HL-60 (cell line): ENCODE measurements around the gene ZNF416.

Experiments
- DNase-seq, 2 experiments: peaks; one replicate each; pipeline ENCODE4 v3.0.0-alpha.2; 2010 to 2020; ENCODE audit warnings: low read depth in 1 of 2, low spot score in 1 of 2
- H3K27ac ChIP-seq: fragments of 250-450 bp; sonication (Bioruptor Pico); replicated peaks from 2 replicates; pipeline ENCODE4 v1.5.1; 2020; ENCODE audit warnings: mild to moderate bottlenecking, moderate library complexity
- H3K27me3 ChIP-seq: fragments of 250-450 bp; sonication (Bioruptor Pico); 2 replicates; pipeline ENCODE4 v1.5.1; 2021; ENCODE audit warnings: mild to moderate bottlenecking, moderate library complexity; ENCODE audit not compliant: insufficient read depth, poor library complexity, severe bottlenecking
- H3K4me3 ChIP-seq: replicated peaks from 2 replicates; pipeline ENCODE4 v1.5.1; 2011; ENCODE audit warnings: mild to moderate bottlenecking, control low read depth, low read length; ENCODE audit not compliant: insufficient read depth
- GABPA ChIP-seq: IDR thresholded peaks from 2 replicates; pipeline ENCODE4 v1.6.1; 2012; ENCODE audit warnings: low read depth
- POLR2AphosphoS5 ChIP-seq: IDR thresholded peaks from 2 replicates; pipeline ENCODE4 v1.6.1; 2012; ENCODE audit warnings: low read depth
- SPI1 ChIP-seq: IDR thresholded peaks from 2 replicates; pipeline ENCODE4 v1.6.1; 2012; ENCODE audit warnings: low read depth, mild to moderate bottlenecking, borderline replicate concordance
- TF ChIP-seq, protein P1 (sequence below): IDR thresholded peaks from 2 replicates; pipeline ENCODE4 v1.6.1; 2012; ENCODE audit warnings: low read depth; ENCODE audit not compliant: insufficient replicate concordance
- TF ChIP-seq, protein P2 (sequence below): IDR thresholded peaks from one replicate; pipeline ENCODE4 v1.5.1; 2011; ENCODE audit warnings: low read length, control low read depth, inconsistent platforms; ENCODE audit not compliant: insufficient read depth

The ZNF416 gene

DNA sequence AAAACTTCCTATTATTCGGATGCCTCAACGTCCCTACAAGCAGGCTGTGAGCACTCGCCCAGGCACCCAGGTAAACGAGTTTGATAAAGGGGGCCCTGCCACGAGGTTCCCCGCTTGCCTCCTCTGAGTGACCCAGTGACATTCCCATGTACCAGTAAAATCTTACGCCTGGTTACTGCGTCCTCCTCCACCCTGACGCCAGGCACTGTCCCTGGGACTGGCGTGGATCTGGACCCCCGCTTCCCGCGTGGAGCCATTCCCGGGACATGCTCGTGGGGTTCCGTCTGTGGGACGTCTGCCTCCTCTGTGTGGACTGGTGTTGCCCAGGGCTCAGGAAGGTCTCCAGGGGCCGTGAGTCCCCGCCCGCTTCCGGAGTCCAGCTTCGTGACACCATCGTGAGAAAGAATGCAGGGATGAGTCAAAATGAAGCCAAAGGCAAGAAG lies 18.6 kb downstream of the ZNF416 start:
- Histone ChIP-seq H3K4me3 (peak overlapping the region; percentile 99), H3K27ac (peak overlapping the region; percentile 86), H3K27me3 (no peaks in the 10 kb centered on the region)
- DNase-seq, result no peak
- TF ChIP-seq, protein P1, sequence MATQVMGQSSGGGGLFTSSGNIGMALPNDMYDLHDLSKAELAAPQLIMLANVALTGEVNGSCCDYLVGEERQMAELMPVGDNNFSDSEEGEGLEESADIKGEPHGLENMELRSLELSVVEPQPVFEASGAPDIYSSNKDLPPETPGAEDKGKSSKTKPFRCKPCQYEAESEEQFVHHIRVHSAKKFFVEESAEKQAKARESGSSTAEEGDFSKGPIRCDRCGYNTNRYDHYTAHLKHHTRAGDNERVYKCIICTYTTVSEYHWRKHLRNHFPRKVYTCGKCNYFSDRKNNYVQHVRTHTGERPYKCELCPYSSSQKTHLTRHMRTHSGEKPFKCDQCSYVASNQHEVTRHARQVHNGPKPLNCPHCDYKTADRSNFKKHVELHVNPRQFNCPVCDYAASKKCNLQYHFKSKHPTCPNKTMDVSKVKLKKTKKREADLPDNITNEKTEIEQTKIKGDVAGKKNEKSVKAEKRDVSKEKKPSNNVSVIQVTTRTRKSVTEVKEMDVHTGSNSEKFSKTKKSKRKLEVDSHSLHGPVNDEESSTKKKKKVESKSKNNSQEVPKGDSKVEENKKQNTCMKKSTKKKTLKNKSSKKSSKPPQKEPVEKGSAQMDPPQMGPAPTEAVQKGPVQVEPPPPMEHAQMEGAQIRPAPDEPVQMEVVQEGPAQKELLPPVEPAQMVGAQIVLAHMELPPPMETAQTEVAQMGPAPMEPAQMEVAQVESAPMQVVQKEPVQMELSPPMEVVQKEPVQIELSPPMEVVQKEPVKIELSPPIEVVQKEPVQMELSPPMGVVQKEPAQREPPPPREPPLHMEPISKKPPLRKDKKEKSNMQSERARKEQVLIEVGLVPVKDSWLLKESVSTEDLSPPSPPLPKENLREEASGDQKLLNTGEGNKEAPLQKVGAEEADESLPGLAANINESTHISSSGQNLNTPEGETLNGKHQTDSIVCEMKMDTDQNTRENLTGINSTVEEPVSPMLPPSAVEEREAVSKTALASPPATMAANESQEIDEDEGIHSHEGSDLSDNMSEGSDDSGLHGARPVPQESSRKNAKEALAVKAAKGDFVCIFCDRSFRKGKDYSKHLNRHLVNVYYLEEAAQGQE, result no peak
- TF ChIP-seq SPI1, result no peak
- TF ChIP-seq POLR2AphosphoS5, result no peak
- TF ChIP-seq, protein P2, sequence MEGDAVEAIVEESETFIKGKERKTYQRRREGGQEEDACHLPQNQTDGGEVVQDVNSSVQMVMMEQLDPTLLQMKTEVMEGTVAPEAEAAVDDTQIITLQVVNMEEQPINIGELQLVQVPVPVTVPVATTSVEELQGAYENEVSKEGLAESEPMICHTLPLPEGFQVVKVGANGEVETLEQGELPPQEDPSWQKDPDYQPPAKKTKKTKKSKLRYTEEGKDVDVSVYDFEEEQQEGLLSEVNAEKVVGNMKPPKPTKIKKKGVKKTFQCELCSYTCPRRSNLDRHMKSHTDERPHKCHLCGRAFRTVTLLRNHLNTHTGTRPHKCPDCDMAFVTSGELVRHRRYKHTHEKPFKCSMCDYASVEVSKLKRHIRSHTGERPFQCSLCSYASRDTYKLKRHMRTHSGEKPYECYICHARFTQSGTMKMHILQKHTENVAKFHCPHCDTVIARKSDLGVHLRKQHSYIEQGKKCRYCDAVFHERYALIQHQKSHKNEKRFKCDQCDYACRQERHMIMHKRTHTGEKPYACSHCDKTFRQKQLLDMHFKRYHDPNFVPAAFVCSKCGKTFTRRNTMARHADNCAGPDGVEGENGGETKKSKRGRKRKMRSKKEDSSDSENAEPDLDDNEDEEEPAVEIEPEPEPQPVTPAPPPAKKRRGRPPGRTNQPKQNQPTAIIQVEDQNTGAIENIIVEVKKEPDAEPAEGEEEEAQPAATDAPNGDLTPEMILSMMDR, result no peak
- no peak for TF ChIP-seq GABPA

DNA sequence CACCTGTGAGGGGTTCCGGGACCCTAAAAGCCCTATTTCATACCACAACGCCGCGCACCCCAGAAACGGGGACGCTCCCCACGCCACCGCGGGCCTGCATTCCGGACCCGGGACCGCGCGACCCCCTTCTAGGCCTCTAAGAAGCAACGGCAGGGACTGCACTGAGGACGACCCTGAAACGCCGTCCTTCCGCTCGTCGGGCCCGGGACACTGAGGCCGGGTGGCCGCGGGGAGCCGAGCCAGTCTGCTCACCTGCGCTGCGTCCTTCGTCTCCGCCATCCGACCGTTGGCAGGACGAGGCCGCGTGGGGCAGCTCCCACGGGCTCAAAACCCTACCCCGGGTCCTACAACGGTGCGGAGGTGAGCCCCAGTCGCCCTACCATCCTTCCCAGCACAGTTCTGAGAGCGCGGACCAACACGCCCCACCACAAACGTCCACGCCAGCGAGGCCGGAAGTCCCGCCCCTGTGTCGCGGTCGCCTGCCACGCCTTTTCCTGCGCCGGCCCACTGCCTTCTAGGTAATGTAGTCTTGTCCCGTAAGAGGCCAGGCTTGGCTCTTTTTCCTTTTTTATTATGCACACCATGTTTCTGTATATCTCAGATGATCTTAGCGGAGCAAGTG lies 19.2 kb downstream of the ZNF416 start, which contains the start of gene ZNF550:
ZNF550 (minus strand) TSS at position 460 of the 622 bp plus-strand sequence; CDS start at position 279, 181 bp downstream.
- H3K4me3 ChIP-seq, result peak within 1 kb of the TSS; percentile 99
- TF ChIP-seq GABPA (peak; percentile 97), SPI1 (no peak), POLR2AphosphoS5 (peak; percentile 76; the same call in 1 of the 2 replicates)
- TF ChIP-seq, protein P1, result peak; percentile 38
- TF ChIP-seq, protein P2, result no peak
- peak; percentile 85 to 92 for DNase-seq
- no peaks in the 10 kb centered on the region for H3K27me3 ChIP-seq
- H3K27ac ChIP-seq, result peak within 1 kb of the TSS; percentile 86

DNA sequence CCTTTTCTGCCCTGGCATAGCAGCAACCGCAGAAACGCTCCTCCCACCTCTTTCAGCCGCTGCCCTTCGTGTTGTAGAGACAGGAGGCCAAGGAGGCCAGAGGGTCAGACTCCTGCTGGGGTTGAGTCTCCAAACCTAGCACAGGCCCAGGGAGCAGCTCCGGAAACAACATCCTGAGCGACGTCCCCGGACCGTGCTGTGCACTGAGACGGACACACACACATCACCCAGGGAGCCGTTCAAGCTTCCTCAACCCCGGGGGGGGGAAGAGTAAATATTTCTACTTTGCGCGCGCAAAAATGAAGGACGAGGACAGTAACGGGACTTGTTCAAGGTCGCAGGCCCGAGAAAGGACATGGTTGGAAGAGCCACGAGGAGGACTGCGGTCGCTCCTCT lies 19.7 kb downstream of the ZNF416 start:
- peak in 1 of 2 experiments; percentile 48 for DNase-seq

More for the DNA sequence above, 19.7 kb downstream of the ZNF416 start:
- Histone ChIP-seq H3K27ac (peak overlapping the region; percentile 86), H3K4me3 (peak overlapping the region; percentile 99), H3K27me3 (no peaks in the 10 kb centered on the region)
- no peak for TF ChIP-seq POLR2AphosphoS5
- no peak for TF ChIP-seq SPI1
- TF ChIP-seq, protein P2, result no peak
- TF ChIP-seq, protein P1, result no peak
- TF ChIP-seq GABPA, result no peak
